SK-N-SH treated with all-trans-retinoic acid at 6 μM for 48 hours (cell line): ENCODE results near the gene FAM200B.

Source experiments
- ATAC-seq: fragments of 200-7000 bp; cut with Tn5 transposase; 3 replicates; pipeline ENCODE4 v1.9.1; 2020; ENCODE audit warnings: mild to moderate bottlenecking, moderate library complexity
- BACH2 ChIP-seq: fragments of 250-450 bp; sonication (Bioruptor Pico); IDR thresholded peaks from 2 replicates; pipeline ENCODE4 v1.9.0; 2021; ENCODE audit warnings: mild to moderate bottlenecking, borderline replicate concordance
- CREB5 ChIP-seq: fragments of 250-450 bp; sonication (Bioruptor Pico); IDR thresholded peaks from 2 replicates; pipeline ENCODE4 v1.5.1; 2020; ENCODE audit warnings: low read depth, mild to moderate bottlenecking, moderate library complexity
- CSDC2 ChIP-seq: fragments of 250-450 bp; sonication (Bioruptor Pico); IDR thresholded peaks from 2 replicates; pipeline ENCODE4 v1.5.0; 2020; ENCODE audit warnings: mild to moderate bottlenecking, moderate library complexity
- CSRNP3 ChIP-seq: fragments of 250-450 bp; sonication (Bioruptor Pico); IDR thresholded peaks from 2 replicates; pipeline ENCODE4 v1.5.1; 2021; ENCODE audit warnings: mild to moderate bottlenecking, moderate library complexity
- ESRRG ChIP-seq: fragments of 250-450 bp; sonication (Bioruptor Pico); IDR thresholded peaks from 2 replicates; pipeline ENCODE4 v1.6.1; 2021; ENCODE audit warnings: mild to moderate bottlenecking
- GLIS3 ChIP-seq: fragments of 250-450 bp; sonication (Bioruptor Pico); IDR thresholded peaks from 2 replicates; pipeline ENCODE4 v1.5.0; 2020; ENCODE audit warnings: mild to moderate bottlenecking, moderate library complexity
- ISL1 ChIP-seq: fragments of 250-450 bp; sonication (Bioruptor Pico); IDR thresholded peaks from 2 replicates; pipeline ENCODE4 v2.1.2; 2022; ENCODE audit warnings: mild to moderate bottlenecking, moderate library complexity
- OSR1 ChIP-seq: fragments of 250-450 bp; sonication (Bioruptor Pico); IDR thresholded peaks from 2 replicates; pipeline ENCODE4 v1.8.0; 2022; ENCODE audit warnings: moderate library complexity, mild to moderate bottlenecking, inconsistent platforms
- PPARA ChIP-seq: fragments of 250-450 bp; sonication (Bioruptor Pico); IDR thresholded peaks from 2 replicates; pipeline ENCODE4 v1.5.0; 2020; ENCODE audit warnings: mild to moderate bottlenecking, borderline replicate concordance
- RARB ChIP-seq: fragments of 250-450 bp; sonication (Bioruptor Pico); IDR thresholded peaks from 2 replicates; pipeline ENCODE4 v1.8.0; 2021; ENCODE audit warnings: mild to moderate bottlenecking, moderate library complexity
- SNAI2 ChIP-seq: fragments of 250-450 bp; sonication (Bioruptor Pico); IDR thresholded peaks from 2 replicates; pipeline ENCODE4 v1.5.0; 2020; ENCODE audit warnings: mild to moderate bottlenecking, moderate library complexity
- TCF4 ChIP-seq: fragments of 250-450 bp; sonication (Bioruptor Pico); IDR thresholded peaks from 2 replicates; pipeline ENCODE4 v1.8.0; 2021; ENCODE audit warnings: mild to moderate bottlenecking, moderate library complexity, borderline replicate concordance
- TSHZ2 ChIP-seq: fragments of 250-450 bp; sonication (Bioruptor Pico); IDR thresholded peaks from 2 replicates; pipeline ENCODE4 v1.5.0; 2020; ENCODE audit warnings: mild to moderate bottlenecking, moderate library complexity
- ZC3H10 ChIP-seq: fragments of 250-450 bp; sonication (Bioruptor Pico); IDR thresholded peaks from 2 replicates; pipeline ENCODE4 v1.5.1; 2021; ENCODE audit warnings: mild to moderate bottlenecking, moderate library complexity
- ZFP3 ChIP-seq: fragments of 250-450 bp; sonication (Bioruptor Pico); IDR thresholded peaks from 2 replicates; pipeline ENCODE4 v1.5.0; 2020; ENCODE audit warnings: mild to moderate bottlenecking, moderate library complexity
- ZFP30 ChIP-seq: fragments of 450-650 bp; formaldehyde crosslinking; IDR thresholded peaks from 2 replicates; pipeline ENCODE4 v1.5.0; 2022; ENCODE audit warnings: mild to moderate bottlenecking, moderate library complexity
- ZNF565 ChIP-seq: fragments of 450-650 bp; formaldehyde crosslinking; conservative IDR thresholded peaks from 2 replicates; pipeline ENCODE4 v1.5.0; 2020; ENCODE audit warnings: low read depth, mild to moderate bottlenecking, moderate library complexity
- ZNF70 ChIP-seq: fragments of 450-650 bp; formaldehyde crosslinking; IDR thresholded peaks from 2 replicates; pipeline ENCODE4 v1.5.0; 2020; ENCODE audit warnings: mild to moderate bottlenecking, moderate library complexity
- ZNF8 ChIP-seq: fragments of 450-650 bp; formaldehyde crosslinking; IDR thresholded peaks from 2 replicates; pipeline ENCODE4 v1.5.0; 2020; ENCODE audit warnings: mild to moderate bottlenecking, moderate library complexity
- TF ChIP-seq, protein P1 (sequence below): fragments of 250-450 bp; sonication (Bioruptor Pico); IDR thresholded peaks from 2 replicates; pipeline ENCODE4 v1.8.0; 2021; ENCODE audit warnings: low read depth, mild to moderate bottlenecking, moderate library complexity, borderline replicate concordance
- TF ChIP-seq, protein P2 (sequence below): fragments of 250-450 bp; sonication (Bioruptor Pico); IDR thresholded peaks from 2 replicates; pipeline ENCODE4 v1.8.0; 2020; ENCODE audit warnings: mild to moderate bottlenecking, moderate library complexity, borderline replicate concordance

The FAM200B gene

GRCh38 chr4:15690020-15690809, 8.6 kb downstream of the FAM200B start:
- TF ChIP-seq CREB5 (CRISPR knock-in tag): peak; percentile 79; the same call in 1 of the 2 replicates
- TF ChIP-seq, protein P1, sequence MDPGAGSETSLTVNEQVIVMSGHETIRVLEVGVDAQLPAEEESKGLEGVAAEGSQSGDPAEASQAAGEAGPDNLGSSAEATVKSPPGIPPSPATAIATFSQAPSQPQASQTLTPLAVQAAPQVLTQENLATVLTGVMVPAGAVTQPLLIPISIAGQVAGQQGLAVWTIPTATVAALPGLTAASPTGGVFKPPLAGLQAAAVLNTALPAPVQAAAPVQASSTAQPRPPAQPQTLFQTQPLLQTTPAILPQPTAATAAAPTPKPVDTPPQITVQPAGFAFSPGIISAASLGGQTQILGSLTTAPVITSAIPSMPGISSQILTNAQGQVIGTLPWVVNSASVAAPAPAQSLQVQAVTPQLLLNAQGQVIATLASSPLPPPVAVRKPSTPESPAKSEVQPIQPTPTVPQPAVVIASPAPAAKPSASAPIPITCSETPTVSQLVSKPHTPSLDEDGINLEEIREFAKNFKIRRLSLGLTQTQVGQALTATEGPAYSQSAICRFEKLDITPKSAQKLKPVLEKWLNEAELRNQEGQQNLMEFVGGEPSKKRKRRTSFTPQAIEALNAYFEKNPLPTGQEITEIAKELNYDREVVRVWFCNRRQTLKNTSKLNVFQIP (CRISPR knock-in tag): no peak
- TF ChIP-seq ISL1 (CRISPR knock-in tag): peak; percentile 72
- ATAC-seq: peak; percentile 84

DNA sequence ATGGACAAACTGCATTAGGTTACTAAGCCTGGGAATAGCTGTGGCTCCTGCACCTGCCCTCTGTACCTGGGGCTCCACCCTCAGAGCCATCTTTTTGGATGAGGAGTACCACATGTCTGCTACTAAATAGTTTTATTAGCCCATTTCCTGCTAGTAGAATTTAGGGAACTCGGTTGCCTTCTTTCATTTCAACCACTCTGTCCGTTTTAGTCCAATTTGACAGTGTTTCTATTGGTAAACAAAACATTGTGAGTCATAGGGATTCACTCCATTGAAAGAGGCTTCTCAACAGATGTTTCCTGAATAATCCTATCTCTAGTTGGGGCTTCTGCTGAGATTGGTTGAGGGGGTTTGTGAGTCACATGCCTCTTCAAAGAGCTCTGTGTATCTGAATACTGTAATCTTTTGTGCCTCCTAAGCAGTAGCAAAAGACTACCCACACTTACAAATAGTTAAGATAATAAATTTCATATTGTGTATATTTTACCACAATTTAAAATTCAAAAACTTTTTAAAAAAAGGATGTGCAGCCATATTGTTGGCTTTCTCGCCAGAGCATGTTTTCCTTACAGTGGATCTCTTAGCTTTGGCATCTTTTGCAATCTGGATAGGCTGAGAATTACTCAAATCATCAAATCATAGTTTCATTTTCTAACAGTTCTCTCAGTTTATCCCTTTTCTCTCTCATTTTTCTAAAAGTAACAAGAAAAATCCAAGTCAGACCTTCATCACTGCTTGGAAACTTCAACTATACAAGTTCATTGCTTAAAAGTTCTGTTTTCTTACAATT, 9.9 kb downstream of the FAM200B start:
- TF ChIP-seq CSDC2 (CRISPR knock-in tag) (no peak), GLIS3 (CRISPR knock-in tag) (no peak), ZFP3 (CRISPR knock-in tag) (no peak), PPARA (CRISPR knock-in tag) (no peak), RARB (CRISPR knock-in tag) (no peak), ZNF565 (CRISPR knock-in tag) (no peak), ESRRG (CRISPR knock-in tag) (no peak), ZFP30 (CRISPR knock-in tag) (no peak), ZNF8 (CRISPR knock-in tag) (no peak), TCF4 (no peak), BACH2 (CRISPR knock-in tag) (no peak), ZNF70 (CRISPR knock-in tag) (no peak)

GRCh38 chr4:15692602-15693001, 11.0 kb downstream of the FAM200B start:
- ATAC-seq: no peak
- TF ChIP-seq ZFP3 (CRISPR knock-in tag) (no peak), OSR1 (CRISPR knock-in tag) (no peak), GLIS3 (CRISPR knock-in tag) (no peak), ESRRG (CRISPR knock-in tag) (no peak), ZC3H10 (no peak), BACH2 (CRISPR knock-in tag) (no peak), ZNF8 (CRISPR knock-in tag) (no peak)
- TF ChIP-seq, all 23 proteins: peak for 0

More for the DNA sequence above, 9.9 kb downstream of the FAM200B start:
- ATAC-seq: peak; percentile 53

GRCh38 chr4:15694431-15694830, 12.8 kb downstream of the FAM200B start:
- no peak for ATAC-seq
- TF ChIP-seq ISL1 (CRISPR knock-in tag) (no peak), PPARA (CRISPR knock-in tag) (no peak), OSR1 (CRISPR knock-in tag) (no peak), ZNF8 (CRISPR knock-in tag) (no peak), ZC3H10 (no peak), SNAI2 (CRISPR knock-in tag) (no peak), CSRNP3 (no peak), ZNF565 (CRISPR knock-in tag) (no peak), ZFP3 (CRISPR knock-in tag) (no peak), TSHZ2 (CRISPR knock-in tag) (no peak), ZNF70 (CRISPR knock-in tag) (no peak)
- TF ChIP-seq, protein P2, sequence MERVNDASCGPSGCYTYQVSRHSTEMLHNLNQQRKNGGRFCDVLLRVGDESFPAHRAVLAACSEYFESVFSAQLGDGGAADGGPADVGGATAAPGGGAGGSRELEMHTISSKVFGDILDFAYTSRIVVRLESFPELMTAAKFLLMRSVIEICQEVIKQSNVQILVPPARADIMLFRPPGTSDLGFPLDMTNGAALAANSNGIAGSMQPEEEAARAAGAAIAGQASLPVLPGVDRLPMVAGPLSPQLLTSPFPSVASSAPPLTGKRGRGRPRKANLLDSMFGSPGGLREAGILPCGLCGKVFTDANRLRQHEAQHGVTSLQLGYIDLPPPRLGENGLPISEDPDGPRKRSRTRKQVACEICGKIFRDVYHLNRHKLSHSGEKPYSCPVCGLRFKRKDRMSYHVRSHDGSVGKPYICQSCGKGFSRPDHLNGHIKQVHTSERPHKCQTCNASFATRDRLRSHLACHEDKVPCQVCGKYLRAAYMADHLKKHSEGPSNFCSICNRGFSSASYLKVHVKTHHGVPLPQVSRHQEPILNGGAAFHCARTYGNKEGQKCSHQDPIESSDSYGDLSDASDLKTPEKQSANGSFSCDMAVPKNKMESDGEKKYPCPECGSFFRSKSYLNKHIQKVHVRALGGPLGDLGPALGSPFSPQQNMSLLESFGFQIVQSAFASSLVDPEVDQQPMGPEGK (CRISPR knock-in tag): no peak
